ENCODE measurements around the gene GOLGA6C.

DNA sequence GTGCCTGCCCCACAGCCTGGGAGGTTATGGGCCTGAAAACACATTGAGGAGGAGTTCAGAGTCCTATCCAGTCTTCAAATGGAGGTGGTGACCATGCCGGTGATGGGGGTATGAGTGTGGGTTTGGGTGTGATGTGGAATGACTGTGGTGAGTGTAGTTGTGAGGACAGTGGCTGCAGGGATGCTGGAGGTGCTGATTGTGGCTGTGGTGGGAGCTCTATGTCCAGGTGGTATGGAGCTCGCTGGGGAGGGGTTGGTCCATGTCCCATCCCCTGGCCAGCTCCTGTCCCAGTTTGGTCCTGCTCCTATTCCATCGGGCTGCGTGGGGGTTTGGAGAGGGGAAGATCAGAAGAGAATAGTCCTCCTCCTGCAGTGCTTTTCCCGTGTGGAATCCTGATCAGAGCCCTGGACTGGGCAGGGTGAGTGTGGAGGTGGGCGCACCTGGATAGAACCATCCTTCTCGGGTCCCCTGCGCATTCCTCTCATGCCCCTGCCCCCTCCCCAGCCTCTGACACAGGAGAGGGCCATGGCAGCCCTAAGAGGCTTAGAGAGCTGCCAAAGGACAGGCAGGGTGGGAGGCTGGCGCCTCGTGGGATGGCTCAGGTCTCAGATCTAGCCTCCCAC, 23.0 kb upstream of the GOLGA6C start:
- no peak for TF ChIP-seq POLR2A (IDR thresholded peaks at IDR 0.05)
- no peak for TF ChIP-seq CTCF (IDR thresholded peaks at IDR 0.05)
- no peak for TF ChIP-seq POLR2AphosphoS5 (IDR thresholded peaks at IDR 0.05)
